ENCODE measurements around the gene LRCH4.

- TF ChIP-seq EZH2 (IDR thresholded peaks at IDR 0.05; ENCODE audit: low read length) (no peak), CTCF (optimal IDR thresholded peaks at IDR 0.05 in 1 of 3, IDR thresholded peaks at IDR 0.05 in 1 of 3, conservative IDR thresholded peaks at IDR 0.05 in 1 of 3; ENCODE audit: extremely low read depth in 1 of 3, insufficient read depth in 2 of 3, low read length in 3 of 3) (no peak)
Measured at GRCh38 chr7:100547872-100548271, 38.1 kb downstream of the LRCH4 start.

All from keratinocyte (primary cell).